ENCODE measurements around the gene GAB2. TPM values are rescaled to one million over a fixed set of nuclear protein-coding genes. Genes with fewer than 3 reads are reported as not detected.

GAB2 gene
- total RNA-seq, 1 experiment from 2014 or later, result 3.3 TPM

DNA sequence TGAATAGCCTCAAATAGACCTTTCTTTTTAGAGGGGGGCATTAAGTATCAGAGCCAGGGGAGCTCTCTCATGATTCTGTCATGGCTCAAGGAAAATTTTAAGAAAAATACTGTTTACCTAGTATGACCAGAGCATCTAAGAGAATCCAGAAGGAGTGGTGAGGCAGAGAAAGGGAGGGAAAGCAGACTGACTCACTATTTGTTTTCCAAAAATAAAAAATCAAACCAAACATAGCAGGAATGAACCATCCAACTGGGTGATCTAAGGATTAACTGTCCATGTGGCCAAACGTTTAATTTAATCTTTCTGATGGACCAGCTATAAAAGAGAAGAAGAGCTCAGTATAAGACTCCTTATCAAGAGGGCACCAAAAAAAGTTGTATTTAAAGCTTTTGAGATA, 70.8 kb downstream of the GAB2 start:
- Histone ChIP-seq H3K18ac (ENCODE audit: insufficient read length, low read depth, low read length) (no peak overlapping the region), H3K4me1 (ENCODE audit: insufficient read depth, low read length) (peaks cover 5% of the 10 kb centered on the region), H3K79me2 (ENCODE audit: insufficient read depth, low read length) (no peaks in the 10 kb centered on the region), H4K91ac (ENCODE audit: insufficient read length, low read depth, low read length) (no peak overlapping the region), H2BK5ac (ENCODE audit: insufficient read length, low read length) (no peak overlapping the region), H3K56ac (ENCODE audit: insufficient read length, low read depth, low read length) (no peak overlapping the region), H3K27me3 (ENCODE audit: insufficient read depth, low read length) (no peaks in the 10 kb centered on the region), H2AK5ac (ENCODE audit: insufficient read length, low read length) (no peak overlapping the region), H3K27ac (ENCODE audit: insufficient read length, low read depth, low read length) (no peak overlapping the region), H3K9me3 (ENCODE audit: control insufficient read depth, low read depth, low read length) (no peaks in the 10 kb centered on the region), H3T11ph (ENCODE audit: low read length) (no peak overlapping the region), H3K14ac (ENCODE audit: insufficient read depth, low read length) (no peak overlapping the region), H3K9ac (ENCODE audit: extremely low read depth, insufficient read length, low read length) (no peak overlapping the region), H4K20me1 (ENCODE audit: control insufficient read depth, insufficient read depth, insufficient read length) (no peaks in the 10 kb centered on the region), H3K79me1 (ENCODE audit: insufficient read depth, low read depth, low read length, poor library complexity, severe bottlenecking) (no peaks in the 10 kb centered on the region), H3K4me2 (ENCODE audit: insufficient read depth, insufficient read length, low read length) (no peak overlapping the region), H2BK120ac (ENCODE audit: low read depth, low read length, poor library complexity, severe bottlenecking) (no peak overlapping the region), H3K23me2 (ENCODE audit: insufficient read length, low read depth, low read length, poor library complexity, severe bottlenecking) (no peaks in the 10 kb centered on the region), H3K4ac (ENCODE audit: low read depth, low read length) (no peak overlapping the region), H4K8ac (replicated peaks; ENCODE audit: insufficient read length, low read depth, low read length) (no peak overlapping the region), H2BK15ac (ENCODE audit: low read depth, low read length) (no peak overlapping the region), H4K5ac (ENCODE audit: insufficient read length, low read depth, low read length) (no peak overlapping the region), H3K23ac (ENCODE audit: insufficient read length, low read depth, low read length) (no peak overlapping the region), H2AFZ (ENCODE audit: low read length) (no peak overlapping the region), H2BK12ac (ENCODE audit: insufficient read length, low read depth, low read length) (no peak overlapping the region), H2BK20ac (ENCODE audit: low read depth, low read length, poor library complexity, severe bottlenecking) (no peak overlapping the region)
- no peaks in the 10 kb centered on the region for H3K36me3 Mint-ChIP-seq (ENCODE audit: insufficient read depth in 1 of 3, low read depth in 3 of 3)
- WGBS (ENCODE audit: extremely low coverage, insufficient read length, low lambda C conversion rate), result no CpG with 5 or more reads among the region's 1 CpG
- no peak for DNase-seq
- peaks cover 19 to 24% of the 10 kb centered on the region in 2 experiments for H3K4me1 Mint-ChIP-seq
- H3K27me3 Mint-ChIP-seq (ENCODE audit: low read depth), result no peaks in the 10 kb centered on the region
- no peak overlapping the region for H3K4me3 Mint-ChIP-seq
- no peaks in the 10 kb centered on the region for H3K9me3 Mint-ChIP-seq
- TF ChIP-seq, protein P1, sequence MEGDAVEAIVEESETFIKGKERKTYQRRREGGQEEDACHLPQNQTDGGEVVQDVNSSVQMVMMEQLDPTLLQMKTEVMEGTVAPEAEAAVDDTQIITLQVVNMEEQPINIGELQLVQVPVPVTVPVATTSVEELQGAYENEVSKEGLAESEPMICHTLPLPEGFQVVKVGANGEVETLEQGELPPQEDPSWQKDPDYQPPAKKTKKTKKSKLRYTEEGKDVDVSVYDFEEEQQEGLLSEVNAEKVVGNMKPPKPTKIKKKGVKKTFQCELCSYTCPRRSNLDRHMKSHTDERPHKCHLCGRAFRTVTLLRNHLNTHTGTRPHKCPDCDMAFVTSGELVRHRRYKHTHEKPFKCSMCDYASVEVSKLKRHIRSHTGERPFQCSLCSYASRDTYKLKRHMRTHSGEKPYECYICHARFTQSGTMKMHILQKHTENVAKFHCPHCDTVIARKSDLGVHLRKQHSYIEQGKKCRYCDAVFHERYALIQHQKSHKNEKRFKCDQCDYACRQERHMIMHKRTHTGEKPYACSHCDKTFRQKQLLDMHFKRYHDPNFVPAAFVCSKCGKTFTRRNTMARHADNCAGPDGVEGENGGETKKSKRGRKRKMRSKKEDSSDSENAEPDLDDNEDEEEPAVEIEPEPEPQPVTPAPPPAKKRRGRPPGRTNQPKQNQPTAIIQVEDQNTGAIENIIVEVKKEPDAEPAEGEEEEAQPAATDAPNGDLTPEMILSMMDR (conservative IDR thresholded peaks at IDR 0.05), result no peak
- H3K27ac Mint-ChIP-seq, result no peak overlapping the region; a peak in 1 of 7 replicates

All from H9 (cell line).